GM12878 (cell line): Measurements from ENCODE around the gene P2RX4. TPM values are rescaled to one million over a fixed set of nuclear protein-coding genes. Genes with fewer than 3 reads are reported as not detected.

ENCODE experiments used
- ASH2L ChIP-seq: fragments of 300-600, 200-600 bp; sonication (generic); IDR thresholded peaks from 2 replicates; pipeline ENCODE4 v1.6.1; 2017; ENCODE audit warnings: low read depth, mild to moderate bottlenecking, borderline replicate concordance
- ATF7 ChIP-seq: fragments of 450-650 bp; IDR thresholded peaks from 2 replicates; pipeline ENCODE4 v1.6.1; 2016; ENCODE audit warnings: low read depth, mild to moderate bottlenecking
- MTA2 ChIP-seq: fragments of 450-650 bp; IDR thresholded peaks from 2 replicates; pipeline ENCODE4 v1.6.1; 2016; ENCODE audit warnings: low read depth, mild to moderate bottlenecking, moderate library complexity
- PML ChIP-seq: IDR thresholded peaks from 2 replicates; pipeline ENCODE4 v1.6.1; 2012; ENCODE audit warnings: low read length, inconsistent platforms
- RAD51 ChIP-seq: fragments of 450-650 bp; IDR thresholded peaks from 2 replicates; pipeline ENCODE4 v1.6.1; 2016; ENCODE audit warnings: moderate library complexity, mild to moderate bottlenecking, inconsistent platforms
- RBBP5 ChIP-seq: fragments of 200-600 bp; sonication (generic); conservative IDR thresholded peaks from 2 replicates; pipeline ENCODE4 v1.6.1; 2016
- SMARCA5 ChIP-seq: fragments of 450-650 bp; IDR thresholded peaks from 2 replicates; pipeline ENCODE4 v1.6.1; 2017; ENCODE audit warnings: mild to moderate bottlenecking
- SUPT20H ChIP-seq: IDR thresholded peaks from 2 replicates; pipeline ENCODE4 v1.6.1; 2011; ENCODE audit warnings: low read depth, mild to moderate bottlenecking, low read length, moderate library complexity, borderline replicate concordance; ENCODE audit not compliant: control insufficient read depth
- ZNF687 ChIP-seq: fragments of 450-650 bp; IDR thresholded peaks from 2 replicates; pipeline ENCODE4 v1.6.1; 2017; ENCODE audit warnings: mild to moderate bottlenecking, moderate library complexity
- polyA plus RNA-seq, 11 experiments: library from polyadenylated mRNA; depleted of rRNA in 4 of 11; unstranded in 6 of 11; stranded (reverse) in 5 of 11; fragments of >200 nt; fragmentation: Nextera tagmentation in 4 of 11; fragmentation: Illumina TruSeq in 1 of 11; extraction: Ambion mirVana in 4 of 11; extraction: Trizol in 1 of 11; gene quantifications; 1 replicate in 1 of 11; 2 replicates in 10 of 11; pipeline versions ENCODE4 v1.2.1 to v1.2.3, GENCODE V29; 2011 to 2016; ENCODE audit warnings: inconsistent platforms in 2 of 11, missing spikeins in 2 of 11, low read depth in 1 of 11
- total RNA-seq, 4 experiments: library from RNA; depleted of rRNA in 3 of 4; stranded (reverse); fragments of >200 nt in 3 of 4; fragmentation: Illumina TruSeq in 1 of 4; extraction: Trizol in 1 of 4; gene quantifications; 2 replicates each; pipeline versions ENCODE4 v1.2.1 to v1.2.3, GENCODE V29; 2013 to 2021

Gene P2RX4
- total and polyA plus RNA-seq, 10 of the 15 experiments (the other 5 are each of a cell fraction or from before 2014, with no cell fraction given) = 9.0 to 43.4 (median 20.5) TPM

DNA sequence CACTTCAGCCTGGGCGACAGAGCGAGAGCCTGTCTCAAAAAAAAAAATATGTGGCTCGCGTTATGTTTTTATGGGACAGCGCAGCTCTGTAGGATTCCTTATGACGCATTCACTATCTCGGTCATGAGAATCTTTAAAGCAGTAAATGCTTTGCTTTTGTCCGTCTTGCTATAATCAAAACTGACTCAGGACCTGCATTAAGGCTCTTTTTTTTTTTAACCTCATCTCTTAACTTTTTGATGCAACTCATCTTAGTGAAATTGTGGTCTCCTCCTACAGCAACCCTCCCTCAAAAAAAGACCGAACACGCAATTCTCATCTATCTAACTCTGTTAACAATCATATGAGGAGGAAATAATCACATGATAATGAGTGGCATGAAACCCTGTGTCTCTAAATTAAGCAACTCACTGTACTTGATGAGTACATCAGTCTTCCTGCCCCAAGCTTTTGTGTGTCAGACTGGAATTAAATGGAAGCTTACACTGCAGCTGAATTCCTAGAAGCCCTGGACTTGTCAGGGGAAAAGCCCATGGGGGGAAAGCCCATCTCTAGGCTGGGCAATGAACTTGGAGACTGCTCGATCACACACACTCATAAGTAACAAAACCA lies 4.3 kb downstream of the P2RX4 start (continued):
- TF ChIP-seq SMARCA5 (no peak), SUPT20H (no peak), RBBP5 (no peak), ZNF687 (0 out of 2 replicates have a peak, but pooled peaks have one; percentile 19), RAD51 (peak; percentile 62), ATF7 (0 out of 2 replicates have a peak, but pooled peaks have one; percentile 13), ASH2L (no peak), PML (no peak), MTA2 (peak; percentile 7; the same call in 1 of the 2 replicates)
- TF ChIP-seq, all 136 proteins: peak for 8
